Measurements from ENCODE around the gene DBT. TPM values are rescaled to one million over a fixed set of nuclear protein-coding genes. Genes with fewer than 3 reads are reported as not detected.
A peak's percentile ranks its signal among the peaks of the same experiment; 100 is the strongest.

The DBT gene
- total and polyA plus RNA-seq, 11 donors, result 6.8 to 45.3 (median 28.7) TPM

DNA sequence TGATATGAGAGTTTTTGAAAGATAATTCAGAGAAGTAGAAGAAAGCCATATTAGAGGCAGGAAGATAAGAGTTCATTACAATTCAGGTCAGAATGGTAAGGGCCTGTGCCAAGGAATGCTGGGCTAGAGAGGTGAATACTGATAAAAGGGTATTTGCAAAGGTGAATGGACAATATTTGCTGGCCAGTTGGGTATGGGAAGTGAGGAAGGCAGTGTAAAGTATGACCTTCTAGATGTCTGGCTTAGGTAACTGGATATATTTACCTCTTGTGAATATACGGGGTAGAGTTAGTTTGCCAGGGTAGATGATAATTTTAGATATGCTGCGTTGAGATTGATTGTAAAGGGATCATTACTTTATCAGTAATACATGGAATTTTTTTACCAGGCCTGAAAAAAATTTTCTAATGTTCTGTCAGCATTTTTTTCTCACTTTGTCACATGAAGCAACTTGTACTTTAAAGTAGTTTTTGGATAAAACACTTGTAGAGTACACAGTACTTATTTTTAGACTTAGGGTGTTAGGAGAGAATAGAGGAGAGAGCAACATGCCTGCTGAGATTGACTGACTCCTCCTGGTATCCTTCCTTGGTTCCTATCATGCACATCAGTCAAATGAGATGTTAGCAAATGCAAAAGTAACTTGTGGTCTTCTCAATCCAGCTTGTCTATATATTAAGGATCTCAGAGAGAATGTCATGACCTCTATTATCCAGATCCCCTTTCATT lies 30.5 kb upstream of the DBT start:
- TF ChIP-seq POLR2A (IDR thresholded peaks at IDR 0.05), result no peak
- TF ChIP-seq CTCF (IDR thresholded peaks at IDR 0.05), result no peak
- ATAC-seq, result peak; percentile 80 to 87 (median 82)
- intact Hi-C loops (cut with DNase I), result loop anchor here in 8 of 10 donors (5.0 to 10.0 kb wide), 6 partner anchors 72 to 175 kb away; partner anchors contain the start of gene CDC14A (in 1 of the 8)
- no peaks in the 10 kb centered on the region for H3K9me3 ChIP-seq
- no peak for DNase-seq
- no peak overlapping the region for H3K4me3 ChIP-seq
- H3K36me3 ChIP-seq, result peaks cover 0 to 99% (median 86%) of the 10 kb centered on the region in 9 donors
- 46 to 61% (median 57%) methylated on average over 2 of the region's 2 CpGs for WGBS, 4 donors
- H3K27ac ChIP-seq, result peak overlapping the region in 10 of 12 donors; percentile 4 to 56 (median 38)
- H3K27me3 ChIP-seq, result no peaks in the 10 kb centered on the region
- peaks cover 0 to 14% (median 3%) of the 10 kb centered on the region in 12 donors for H3K4me1 ChIP-seq

DNA sequence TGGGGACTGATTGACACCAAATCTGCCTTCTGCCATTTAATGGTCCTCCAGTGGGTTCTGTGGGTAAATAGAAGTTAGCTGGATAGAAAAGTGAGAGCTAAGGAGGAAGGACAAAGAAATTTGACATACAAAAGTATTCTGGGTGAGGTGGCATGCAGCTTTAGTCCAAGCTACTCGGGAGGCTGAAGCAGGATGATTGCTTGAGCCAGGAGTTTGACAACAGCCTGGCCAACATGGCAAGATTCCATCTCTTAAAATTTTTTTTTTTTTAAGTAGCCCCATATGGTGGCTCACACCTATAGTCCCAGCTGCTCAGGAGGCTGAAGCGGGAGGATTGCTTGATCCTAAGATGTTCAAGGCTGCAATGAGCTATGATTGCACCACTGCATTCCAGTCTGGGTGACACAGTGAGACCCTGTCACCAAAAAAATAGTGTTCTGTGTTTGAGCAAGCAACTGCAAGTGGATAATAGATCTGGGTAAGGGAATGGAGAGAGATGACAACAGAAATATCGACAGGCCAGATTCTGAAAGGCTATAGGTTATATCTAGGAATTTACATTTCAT lies 29.8 kb upstream of the DBT start:
- TF ChIP-seq POLR2A (IDR thresholded peaks at IDR 0.05) (no peak), CTCF (IDR thresholded peaks at IDR 0.05) (no peak)
- WGBS, 4 donors, result 60 to 64% (median 63%) methylated on average over 3 of the region's 3 CpGs
- Histone ChIP-seq H3K4me3 (no peak overlapping the region), H3K36me3 (peaks cover 0 to 99% (median 86%) of the 10 kb centered on the region in 9 donors), H3K4me1 (peaks cover 0 to 14% (median 3%) of the 10 kb centered on the region in 12 donors), H3K27me3 (no peaks in the 10 kb centered on the region), H3K27ac (peak overlapping the region in 10 of 12 donors; percentile 4 to 56 (median 38)), H3K9me3 (no peaks in the 10 kb centered on the region)
- intact Hi-C loops (cut with DNase I), result loop anchor here in 3 of 10 donors (10.0 kb wide), 4 partner anchors 115 to 175 kb away; no protein-coding TSS in a partner anchor
- no peak for DNase-seq
- ATAC-seq, result peak in 3 of 4 donors; percentile 38 to 46 (median 45)

DNA sequence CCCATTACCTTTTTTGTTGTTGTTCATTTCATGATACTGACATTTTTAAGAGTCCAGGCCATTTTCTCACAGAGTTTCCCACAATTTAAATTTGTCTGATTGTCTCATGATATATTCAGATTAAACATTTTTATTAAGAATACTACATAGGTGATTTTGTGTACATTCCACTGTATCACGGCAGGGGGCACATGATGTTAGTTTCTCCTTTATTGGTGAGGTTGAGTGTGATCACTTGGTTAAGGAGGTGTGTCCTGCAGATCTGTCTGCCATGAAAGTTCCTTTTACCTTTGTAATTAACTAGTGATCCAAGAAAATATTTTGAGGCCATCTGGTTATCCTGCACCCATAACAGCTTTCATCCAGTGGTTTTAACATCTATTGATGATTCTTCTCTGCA lies 28.2 kb upstream of the DBT start:
- Histone ChIP-seq H3K4me1 (peaks cover 0 to 14% (median 3%) of the 10 kb centered on the region in 12 donors), H3K4me3 (no peak overlapping the region), H3K36me3 (peaks cover 0 to 100% (median 90%) of the 10 kb centered on the region in 9 donors), H3K27me3 (no peaks in the 10 kb centered on the region), H3K27ac (no peak overlapping the region), H3K9me3 (no peaks in the 10 kb centered on the region)
- 81 to 85% (median 83%) methylated on average over 1 of the region's 1 CpG for WGBS, 4 donors
- DNase-seq (no peak), ATAC-seq (no peak)
- intact Hi-C loops (cut with DNase I), result loop anchor here in 3 of 10 donors (10.0 kb wide), 4 partner anchors 113 to 177 kb away; no protein-coding TSS in a partner anchor
- no peak for TF ChIP-seq CTCF (IDR thresholded peaks at IDR 0.05)
- TF ChIP-seq POLR2A (IDR thresholded peaks at IDR 0.05), result no peak

GRCh38 chr1:100268202-100268601 lies 18.6 kb upstream of the DBT start:
- WGBS, 4 donors, result 95 to 99% (median 97%) methylated on average over 4 of the region's 4 CpGs
- intact Hi-C loops (cut with DNase I), result loop anchor here in 7 of 10 donors (5.0 to 10.0 kb wide), 7 partner anchors 84 to 461 kb away; partner anchors contain the start of genes CDC14A (in 6 of the 7), SASS6 (in 1 of the 7) and TRMT13 (in 1 of the 7)

More at GRCh38 chr1:100268202-100268601, 18.6 kb upstream of the DBT start:
- H3K4me3 ChIP-seq, result no peak overlapping the region
- H3K27ac ChIP-seq, result no peak overlapping the region
- peaks cover 0 to 4% (median 0%) of the 10 kb centered on the region in 12 donors for H3K9me3 ChIP-seq
- H3K36me3 ChIP-seq, result peaks cover 3 to 60% (median 55%) of the 10 kb centered on the region in 9 donors
- DNase-seq, result no peak
- H3K4me1 ChIP-seq, result peaks cover 0 to 44% (median 23%) of the 10 kb centered on the region in 12 donors
- TF ChIP-seq POLR2A (IDR thresholded peaks at IDR 0.05), result no peak
- no peak for TF ChIP-seq CTCF (IDR thresholded peaks at IDR 0.05)
- no peaks in the 10 kb centered on the region for H3K27me3 ChIP-seq
- no peak for ATAC-seq

Data from heart left ventricle (tissue), 16 donors.